HepG2 (cell line): ENCODE data around the gene RMI1. TPM values are rescaled to one million over a fixed set of nuclear protein-coding genes. Genes with fewer than 3 reads are reported as not detected.

Experiments
- ARID5B ChIP-seq: IDR thresholded peaks from 2 replicates; pipeline ENCODE4 v1.4.0; 2020; ENCODE audit warnings: mild to moderate bottlenecking, missing genetic modification reagents
- HIVEP1 ChIP-seq: sonication (generic); formaldehyde crosslinking; IDR thresholded peaks from 2 replicates; pipeline ENCODE4 v1.4.0; 2020; ENCODE audit warnings: mild to moderate bottlenecking, missing genetic modification reagents
- KAT7 ChIP-seq: IDR thresholded peaks from 2 replicates; pipeline ENCODE4 v1.6.1; 2018; ENCODE audit warnings: borderline replicate concordance, missing compliant biosample characterization
- MYC ChIP-seq: sonication (generic); formaldehyde crosslinking; IDR thresholded peaks from 2 replicates; pipeline ENCODE4 v1.9.0; 2021; ENCODE audit warnings: missing genetic modification reagents, borderline replicate concordance
- POLR2A ChIP-seq, 2 experiments: IDR thresholded peaks; 2 replicates each; pipeline ENCODE4 v1.6.1; 2011; ENCODE audit warnings: low read depth in 2 of 2, low read length in 2 of 2, mild to moderate bottlenecking in 1 of 2, moderate library complexity in 1 of 2; ENCODE audit not compliant: insufficient read depth in 1 of 2
- SIN3A ChIP-seq: IDR thresholded peaks from 2 replicates; pipeline ENCODE4 v1.6.1; 2011; ENCODE audit warnings: low read depth, mild to moderate bottlenecking, control low read depth, low read length, borderline replicate concordance
- SNRNP70 ChIP-seq: fragments of 200-400 bp; formaldehyde crosslinking; IDR thresholded peaks from 2 replicates; pipeline ENCODE4 v1.6.1; 2017; ENCODE audit warnings: mild to moderate bottlenecking, low read depth, low read length, moderate library complexity
- TCF12 ChIP-seq, 2 experiments: fragments of 450-650 bp in 1 of 2; sonication (generic) in 1 of 2; formaldehyde crosslinking in 1 of 2; IDR thresholded peaks; 2 replicates each; pipeline versions ENCODE4 v1.6.1 to v1.8.0; 2017 to 2022; ENCODE audit warnings: antibody characterized with exemption in 1 of 2, mild to moderate bottlenecking in 1 of 2, missing genetic modification reagents in 1 of 2, moderate library complexity in 1 of 2
- ZBTB8A ChIP-seq: sonication (generic); formaldehyde crosslinking; IDR thresholded peaks from 2 replicates; pipeline ENCODE4 v1.4.0; 2020; ENCODE audit warnings: mild to moderate bottlenecking, low read depth, missing genetic modification reagents, borderline replicate concordance
- ZC3H4 ChIP-seq: sonication (generic); formaldehyde crosslinking; IDR thresholded peaks from 2 replicates; pipeline ENCODE4 v1.4.0; 2020; ENCODE audit warnings: missing genetic modification reagents, borderline replicate concordance
- ZFP1 ChIP-seq: IDR thresholded peaks from 2 replicates; pipeline ENCODE4 v1.6.1; 2016
- ZFP36L1 ChIP-seq: sonication (generic); formaldehyde crosslinking; IDR thresholded peaks from 2 replicates; pipeline ENCODE4 v1.8.0; 2022; ENCODE audit warnings: mild to moderate bottlenecking, missing genetic modification reagents, moderate library complexity
- ZNF136 ChIP-seq: sonication (generic); formaldehyde crosslinking; IDR thresholded peaks from 2 replicates; pipeline ENCODE4 v1.8.1; 2022; ENCODE audit warnings: low read depth, mild to moderate bottlenecking, moderate library complexity, missing genetic modification reagents
- ZNF430 ChIP-seq: sonication (generic); formaldehyde crosslinking; IDR thresholded peaks from 2 replicates; pipeline ENCODE4 v1.9.0; 2021; ENCODE audit warnings: mild to moderate bottlenecking, missing genetic modification reagents
- ZNF552 ChIP-seq: sonication (generic); formaldehyde crosslinking; IDR thresholded peaks from 2 replicates; pipeline ENCODE4 v1.9.0; 2022; ENCODE audit warnings: missing genetic modification reagents, mild to moderate bottlenecking, borderline replicate concordance
- ZNF605 ChIP-seq: sonication (generic); formaldehyde crosslinking; IDR thresholded peaks from 2 replicates; pipeline ENCODE4 v1.8.0; 2022; ENCODE audit warnings: mild to moderate bottlenecking, missing genetic modification reagents
- ZNF720 ChIP-seq: sonication (generic); formaldehyde crosslinking; IDR thresholded peaks from 2 replicates; pipeline ENCODE4 v1.4.0; 2020; ENCODE audit warnings: missing genetic modification reagents
- ZNF781 ChIP-seq: sonication (generic); formaldehyde crosslinking; IDR thresholded peaks from 2 replicates; pipeline ENCODE4 v1.5.1; 2020; ENCODE audit warnings: borderline replicate concordance, mild to moderate bottlenecking, missing genetic modification reagents; ENCODE audit errors: not compliant biosample characterization
- ZNF891 ChIP-seq: sonication (generic); formaldehyde crosslinking; IDR thresholded peaks from 2 replicates; pipeline ENCODE4 v1.5.0; 2020; ENCODE audit warnings: mild to moderate bottlenecking, missing genetic modification reagents
- ZUFSP ChIP-seq: sonication (generic); formaldehyde crosslinking; IDR thresholded peaks from 2 replicates; pipeline ENCODE4 v1.9.0; 2021; ENCODE audit warnings: missing genetic modification reagents, mild to moderate bottlenecking, borderline replicate concordance
- polyA plus RNA-seq, 8 experiments: library from polyadenylated mRNA; depleted of rRNA in 3 of 8; stranded (reverse) in 7 of 8; unstranded in 1 of 8; fragments of >200 nt; fragmentation: Illumina TruSeq in 4 of 8; extraction: Trizol in 4 of 8; gene quantifications; 2 replicates each; pipeline versions ENCODE4 v1.2.1 to v1.2.3, GENCODE V29; 2011 to 2016; ENCODE audit warnings: low read depth in 4 of 8, missing spikeins in 1 of 8, mixed read lengths in 1 of 8; ENCODE audit not compliant: insufficient read depth in 1 of 8
- total RNA-seq, 5 experiments: library from RNA; depleted of rRNA; stranded (reverse); fragments of >200 nt; fragmentation: Illumina TruSeq; extraction: Trizol; gene quantifications; 2 replicates each; pipeline ENCODE4 v1.2.3, GENCODE V29; 2016; ENCODE audit warnings: low read depth in 1 of 5
- TF ChIP-seq, protein P1 (sequence below): sonication (generic); formaldehyde crosslinking; IDR thresholded peaks from 2 replicates; pipeline ENCODE4 v1.5.0; 2020; ENCODE audit warnings: mild to moderate bottlenecking, missing genetic modification reagents

Gene RMI1
- total and polyA plus RNA-seq, 2 of the 13 experiments (the other 11 are each of a cell fraction or from before 2014, with no cell fraction given) = 0.54 to 3.7 TPM

- TF ChIP-seq, protein P1, sequence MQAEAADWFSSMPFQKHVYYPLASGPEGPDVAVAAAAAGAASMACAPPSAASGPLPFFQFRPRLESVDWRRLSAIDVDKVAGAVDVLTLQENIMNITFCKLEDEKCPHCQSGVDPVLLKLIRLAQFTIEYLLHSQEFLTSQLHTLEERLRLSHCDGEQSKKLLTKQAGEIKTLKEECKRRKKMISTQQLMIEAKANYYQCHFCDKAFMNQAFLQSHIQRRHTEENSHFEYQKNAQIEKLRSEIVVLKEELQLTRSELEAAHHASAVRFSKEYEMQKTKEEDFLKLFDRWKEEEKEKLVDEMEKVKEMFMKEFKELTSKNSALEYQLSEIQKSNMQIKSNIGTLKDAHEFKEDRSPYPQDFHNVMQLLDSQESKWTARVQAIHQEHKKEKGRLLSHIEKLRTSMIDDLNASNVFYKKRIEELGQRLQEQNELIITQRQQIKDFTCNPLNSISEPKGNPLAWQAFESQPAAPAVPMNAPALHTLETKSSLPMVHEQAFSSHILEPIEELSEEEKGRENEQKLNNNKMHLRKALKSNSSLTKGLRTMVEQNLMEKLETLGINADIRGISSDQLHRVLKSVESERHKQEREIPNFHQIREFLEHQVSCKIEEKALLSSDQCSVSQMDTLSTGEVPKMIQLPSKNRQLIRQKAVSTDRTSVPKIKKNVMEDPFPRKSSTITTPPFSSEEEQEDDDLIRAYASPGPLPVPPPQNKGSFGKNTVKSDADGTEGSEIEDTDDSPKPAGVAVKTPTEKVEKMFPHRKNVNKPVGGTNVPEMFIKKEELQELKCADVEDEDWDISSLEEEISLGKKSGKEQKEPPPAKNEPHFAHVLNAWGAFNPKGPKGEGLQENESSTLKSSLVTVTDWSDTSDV = 0 out of 2 replicates have a peak, but pooled peaks have one; percentile 10
- TF ChIP-seq ZFP36L1 (CRISPR knock-in tag) (peak; percentile 56; the same call in 1 of the 2 replicates), ARID5B (CRISPR knock-in tag) (peak; percentile 47; the same call in 1 of the 2 replicates), ZFP1 (CRISPR knock-in tag) (peak; percentile 45; the same call in 1 of the 2 replicates), ZNF720 (CRISPR knock-in tag) (no peak), ZNF136 (CRISPR knock-in tag) (peak; percentile 5; the same call in 1 of the 2 replicates), SNRNP70 (no peak), HIVEP1 (CRISPR knock-in tag) (peak; percentile 50; the same call in 1 of the 2 replicates), ZUFSP (CRISPR knock-in tag) (no peak), ZNF552 (CRISPR knock-in tag) (peak; percentile 34; the same call in 1 of the 2 replicates), SIN3A (peak; percentile 65; the same call in 1 of the 2 replicates), ZNF891 (CRISPR knock-in tag) (peak; percentile 14; the same call in 1 of the 2 replicates), MYC (CRISPR knock-in tag) (peak; percentile 80; the same call in 1 of the 2 replicates), ZNF781 (CRISPR knock-in tag) (no peak), ZBTB8A (CRISPR knock-in tag) (0 out of 2 replicates have a peak, but pooled peaks have one; percentile 46), KAT7 (CRISPR knock-in tag) (no peak), ZNF430 (CRISPR knock-in tag) (peak; percentile 60; the same call in 1 of the 2 replicates), ZC3H4 (no peak; the same call in 1 of the 2 replicates), TCF12 (IDR thresholded peaks at IDR 0.05) (no peak), TCF12 (CRISPR knock-in tag; IDR thresholded peaks at IDR 0.05) (peak; percentile 83; the same call in 1 of the 2 replicates), POLR2A (IDR thresholded peaks at IDR 0.05; ENCODE audit: insufficient read depth in 1 of 2, low read depth in 2 of 2, low read length in 2 of 2) (peak; percentile 89 to 97), ZNF605 (CRISPR knock-in tag) (peak; percentile 91)
These were observed at the start of gene RMI1 (continued) for GRCh38 chr9:83980395-83981125.
